ENCODE measurements around the gene SLC9A9. TPM values are rescaled to one million over a fixed set of nuclear protein-coding genes. Genes with fewer than 3 reads are reported as not detected.

The SLC9A9 gene
- total and polyA plus RNA-seq, 7 donors, result 1.3 to 5.4 (median 2.9) TPM

- WGBS, 3 donors, result 76 to 79% (median 77%) methylated on average over 3 of the region's 3 CpGs
- ATAC-seq, result no peak
- Histone ChIP-seq H3K4me3 (no peak overlapping the region), H3K4me1 (no peaks in the 10 kb centered on the region), H3K27me3 (ENCODE audit: insufficient read depth in 3 of 3, low read length in 2 of 3) (no peaks in the 10 kb centered on the region), H3K27ac (no peak overlapping the region), H3K9me3 (no peaks in the 10 kb centered on the region), H3K36me3 (ENCODE audit: insufficient read depth in 1 of 2, low read depth in 1 of 2) (no peaks in the 10 kb centered on the region)
- intact Hi-C loops (cut with DNase I), result no loop called here
- no peak for DNase-seq
- TF ChIP-seq CTCF (IDR thresholded peaks at IDR 0.05), result no peak
These were observed 257.6 kb downstream of the SLC9A9 start for GRCh38 chr3:143590660-143591059.

- no peak for ATAC-seq
- intact Hi-C loops (cut with DNase I), result no loop called here
- Histone ChIP-seq H3K9me3 (no peaks in the 10 kb centered on the region), H3K27ac (no peak overlapping the region), H3K4me3 (no peak overlapping the region), H3K27me3 (ENCODE audit: insufficient read depth in 3 of 3, low read length in 2 of 3) (no peaks in the 10 kb centered on the region), H3K36me3 (ENCODE audit: insufficient read depth in 1 of 2, low read depth in 1 of 2) (no peaks in the 10 kb centered on the region), H3K4me1 (no peaks in the 10 kb centered on the region)
- no peak for TF ChIP-seq CTCF (IDR thresholded peaks at IDR 0.05)
- 32 to 57% (median 33%) methylated on average over 2 of the region's 2 CpGs for WGBS, 3 donors
- DNase-seq, result no peak
These were observed 261.7 kb downstream of the SLC9A9 start for GRCh38 chr3:143586576-143586975.

- no peaks in the 10 kb centered on the region for H3K36me3 ChIP-seq (ENCODE audit: insufficient read depth in 1 of 2, low read depth in 1 of 2)
- intact Hi-C loops (cut with DNase I), result no loop called here
- ATAC-seq, result no peak
- DNase-seq, result no peak
- H3K27me3 ChIP-seq (ENCODE audit: insufficient read depth in 3 of 3, low read length in 2 of 3), result no peaks in the 10 kb centered on the region
- no peaks in the 10 kb centered on the region for H3K4me1 ChIP-seq
- 63 to 76% (median 74%) methylated on average over 4 of the region's 4 CpGs for WGBS, 3 donors
- no peaks in the 10 kb centered on the region for H3K9me3 ChIP-seq
- no peak overlapping the region for H3K4me3 ChIP-seq
- no peak for TF ChIP-seq CTCF (IDR thresholded peaks at IDR 0.05)
- no peak overlapping the region for H3K27ac ChIP-seq
These were observed 262.4 kb downstream of the SLC9A9 start for GRCh38 chr3:143585720-143586456.

GRCh38 chr3:143584474-143584873, 263.8 kb downstream of the SLC9A9 start:
- Histone ChIP-seq H3K27ac (no peak overlapping the region), H3K36me3 (ENCODE audit: insufficient read depth in 1 of 2, low read depth in 1 of 2) (no peaks in the 10 kb centered on the region), H3K9me3 (no peaks in the 10 kb centered on the region), H3K27me3 (ENCODE audit: insufficient read depth in 3 of 3, low read length in 2 of 3) (no peaks in the 10 kb centered on the region), H3K4me1 (no peaks in the 10 kb centered on the region), H3K4me3 (no peak overlapping the region)
- WGBS, 3 donors, result 85 to 90% (median 89%) methylated on average over 1 of the region's 1 CpG
- no peak for TF ChIP-seq CTCF (IDR thresholded peaks at IDR 0.05)
- intact Hi-C loops (cut with DNase I), result no loop called here
- ATAC-seq, result no peak
- DNase-seq, result no peak

Measured in psoas muscle (tissue), 8 donors.